Spleen (tissue), 7 donors: ENCODE data around the gene IGFALS.

Source experiments
- POLR2A ChIP-seq, 3 donors: fragments of 450-650 bp; IDR thresholded peaks; one replicate each; pipeline ENCODE4 v1.5.1; 2017; ENCODE audit warnings: antibody characterized with exemption in 3 of 3, mild to moderate bottlenecking in 1 of 3
- POLR2AphosphoS5 ChIP-seq, 3 donors: sonication (generic); formaldehyde crosslinking; IDR thresholded peaks; one replicate each; pipeline ENCODE4 v1.5.1; 2017; ENCODE audit warnings: antibody characterized with exemption in 3 of 3
- TF ChIP-seq, protein P1 (sequence below), 11 experiments: fragments of 200-600 bp in 7 of 11; fragments of 450-650 bp in 4 of 11; sonication (generic) in 4 of 11; IDR thresholded peaks in 8 of 11; conservative IDR thresholded peaks in 3 of 11; 1 replicate in 7 of 11; 2 replicates in 4 of 11; pipeline versions ENCODE4 v1.4.0 to v1.8.0; 2016 to 2021; ENCODE audit warnings: antibody characterized with exemption in 11 of 11, inconsistent platforms in 4 of 11, mild to moderate bottlenecking in 1 of 11
- donor health status: DM: no; HTN: no; CAD: no; lungs with moderate emphysema.
- donor health status: DM: no; HTN: no; CAD: no.
- donor health status: DM: no; HTN: no; CAD: no.

GRCh38 chr16:1809281-1809801 lies 15.8 kb upstream of the IGFALS start:
- no peak for TF ChIP-seq POLR2A (IDR thresholded peaks at IDR 0.05)
- TF ChIP-seq, protein P1, sequence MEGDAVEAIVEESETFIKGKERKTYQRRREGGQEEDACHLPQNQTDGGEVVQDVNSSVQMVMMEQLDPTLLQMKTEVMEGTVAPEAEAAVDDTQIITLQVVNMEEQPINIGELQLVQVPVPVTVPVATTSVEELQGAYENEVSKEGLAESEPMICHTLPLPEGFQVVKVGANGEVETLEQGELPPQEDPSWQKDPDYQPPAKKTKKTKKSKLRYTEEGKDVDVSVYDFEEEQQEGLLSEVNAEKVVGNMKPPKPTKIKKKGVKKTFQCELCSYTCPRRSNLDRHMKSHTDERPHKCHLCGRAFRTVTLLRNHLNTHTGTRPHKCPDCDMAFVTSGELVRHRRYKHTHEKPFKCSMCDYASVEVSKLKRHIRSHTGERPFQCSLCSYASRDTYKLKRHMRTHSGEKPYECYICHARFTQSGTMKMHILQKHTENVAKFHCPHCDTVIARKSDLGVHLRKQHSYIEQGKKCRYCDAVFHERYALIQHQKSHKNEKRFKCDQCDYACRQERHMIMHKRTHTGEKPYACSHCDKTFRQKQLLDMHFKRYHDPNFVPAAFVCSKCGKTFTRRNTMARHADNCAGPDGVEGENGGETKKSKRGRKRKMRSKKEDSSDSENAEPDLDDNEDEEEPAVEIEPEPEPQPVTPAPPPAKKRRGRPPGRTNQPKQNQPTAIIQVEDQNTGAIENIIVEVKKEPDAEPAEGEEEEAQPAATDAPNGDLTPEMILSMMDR (IDR thresholded peaks at IDR 0.05 in 8 of 11, conservative IDR thresholded peaks at IDR 0.05 in 3 of 11) = no peak
- peak in 1 of 3 donors; percentile 53 for TF ChIP-seq POLR2AphosphoS5 (IDR thresholded peaks at IDR 0.05)
